GM18517 (cell line): Measurements from ENCODE around the gene CD2.
A peak's percentile ranks its signal among the peaks of the same experiment; 100 is the strongest.

Source experiments
- ATAC-seq: cut with Tn5 transposase; IDR thresholded peaks from one replicate; pipeline ENCODE4 v1.9.1; 2021; ENCODE audit warnings: mild to moderate bottlenecking, moderate library complexity; ENCODE audit not compliant: unreplicated experiment

CD2 gene

DNA sequence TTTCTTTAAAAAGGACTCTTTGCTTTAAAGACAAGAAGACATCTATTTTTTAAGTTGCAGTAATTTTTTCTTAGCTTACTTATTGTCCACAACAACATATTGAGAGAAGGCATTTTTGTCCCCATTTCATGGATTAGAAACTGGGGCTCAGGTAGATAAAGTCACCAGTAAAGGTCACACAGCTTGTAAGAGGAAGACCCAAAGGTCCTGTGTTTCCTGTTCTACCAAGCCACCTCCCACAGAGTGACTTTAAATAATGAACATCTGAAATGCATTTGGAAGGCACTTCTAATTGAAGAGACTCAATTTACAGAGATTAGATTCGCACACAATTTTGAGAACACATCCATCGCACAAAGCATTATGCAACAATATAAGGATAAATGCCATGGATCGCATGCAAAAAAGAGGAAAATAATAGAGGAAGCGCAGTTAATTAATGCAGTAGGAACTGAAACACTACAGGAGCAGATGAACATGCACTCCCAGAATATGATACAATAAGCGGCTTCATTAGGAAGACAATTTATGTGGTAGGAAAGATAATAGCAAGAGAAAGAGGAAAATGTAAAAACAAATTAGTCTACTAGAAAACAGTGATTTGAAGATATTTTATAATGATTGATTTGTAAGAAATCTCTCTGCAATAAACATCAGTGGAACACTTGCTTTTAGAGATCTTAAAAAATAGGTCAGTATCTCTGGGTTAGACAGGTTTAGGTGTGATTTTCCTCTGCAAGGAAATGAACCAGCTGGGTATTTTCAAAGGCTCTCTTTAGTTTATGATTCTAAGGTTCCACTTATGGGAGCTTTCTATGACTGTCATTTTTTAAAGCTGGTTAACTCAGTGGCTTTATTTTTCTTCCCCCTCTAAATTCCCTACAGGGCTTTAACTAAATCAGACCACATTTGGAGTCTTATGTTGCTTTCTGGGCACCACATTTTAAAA, 27.1 kb upstream of the CD2 start:
- ATAC-seq = no peak

DNA sequence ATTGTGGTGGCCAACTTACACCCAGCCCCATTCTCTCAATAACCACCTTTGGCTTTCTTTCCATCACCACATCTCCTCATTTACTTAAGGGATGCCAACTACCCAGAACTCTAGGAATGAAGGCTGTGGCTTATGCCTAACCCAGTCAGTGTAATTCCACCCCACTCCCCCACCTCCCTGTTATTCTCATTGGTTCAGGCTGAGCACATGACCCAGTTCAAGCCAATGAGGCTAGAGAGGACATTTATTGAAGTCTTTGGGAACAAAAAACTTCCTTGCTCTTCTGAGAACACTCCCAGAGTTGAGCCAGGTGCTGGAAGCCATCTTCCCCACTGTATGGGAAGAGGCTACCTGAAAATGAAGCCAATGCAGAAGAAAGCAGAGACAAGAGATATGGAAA, 22.8 kb upstream of the CD2 start:
- no peak for ATAC-seq

DNA sequence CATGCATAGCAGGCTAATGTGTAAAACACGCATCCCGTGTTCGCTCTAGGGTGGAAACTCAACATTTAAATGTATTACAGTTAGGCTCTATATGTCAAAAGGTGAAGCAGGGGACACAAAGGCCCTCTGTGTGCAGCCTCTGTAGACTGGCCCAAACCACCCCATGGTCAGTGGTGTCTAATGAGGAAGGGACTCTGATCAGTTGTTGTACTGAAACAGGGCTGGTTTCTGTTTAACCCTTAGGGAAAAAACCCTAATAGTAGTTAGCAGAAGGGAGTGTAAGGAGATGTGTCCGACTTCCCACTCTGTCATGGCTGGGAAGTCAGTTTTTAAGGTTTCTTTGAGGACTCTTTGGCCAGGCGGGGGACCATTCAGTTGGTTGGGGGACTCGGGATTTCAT, 21.5 kb upstream of the CD2 start:
- no peak for ATAC-seq

DNA sequence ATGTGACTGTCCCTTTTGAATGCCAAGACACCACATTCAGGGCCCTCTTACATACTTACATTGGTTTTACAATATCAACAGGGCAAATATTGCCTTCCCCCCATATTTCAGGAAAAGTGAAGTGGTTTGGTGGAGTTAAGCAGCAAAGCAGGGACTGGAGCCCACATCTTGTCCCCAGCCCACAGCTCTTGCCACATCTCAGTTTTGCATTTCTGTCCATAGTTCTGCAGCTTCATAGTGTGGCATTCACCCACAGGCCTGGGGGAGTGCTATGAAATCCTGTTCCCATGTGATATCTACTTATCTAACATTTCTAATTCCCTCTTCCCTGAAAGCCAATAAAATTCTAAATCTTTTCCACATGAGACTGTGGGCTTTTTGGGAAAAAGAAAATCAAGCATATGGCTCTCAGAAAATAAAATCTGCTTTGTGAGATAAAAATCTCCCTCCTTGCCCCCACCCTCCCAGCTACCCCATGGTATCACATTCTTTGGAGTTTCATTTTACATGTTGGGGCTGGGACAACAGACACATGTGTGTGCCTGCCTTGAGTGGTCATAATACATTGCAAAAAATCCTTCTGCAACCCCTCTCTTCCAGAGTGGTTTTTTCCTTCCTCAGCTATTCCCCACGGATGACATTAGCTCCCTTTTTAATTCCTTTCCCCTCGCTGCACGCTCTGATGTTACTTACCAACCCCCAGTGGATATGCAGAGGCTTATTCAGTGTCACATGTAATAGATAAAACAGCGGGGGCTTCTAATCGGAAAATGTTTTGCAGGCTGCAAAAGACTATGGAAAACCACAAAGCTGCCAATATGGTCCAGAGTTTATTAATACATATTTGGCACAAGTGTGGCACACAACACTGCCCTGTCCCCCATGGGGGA, 20.5 kb upstream of the CD2 start:
- ATAC-seq = no peak

DNA sequence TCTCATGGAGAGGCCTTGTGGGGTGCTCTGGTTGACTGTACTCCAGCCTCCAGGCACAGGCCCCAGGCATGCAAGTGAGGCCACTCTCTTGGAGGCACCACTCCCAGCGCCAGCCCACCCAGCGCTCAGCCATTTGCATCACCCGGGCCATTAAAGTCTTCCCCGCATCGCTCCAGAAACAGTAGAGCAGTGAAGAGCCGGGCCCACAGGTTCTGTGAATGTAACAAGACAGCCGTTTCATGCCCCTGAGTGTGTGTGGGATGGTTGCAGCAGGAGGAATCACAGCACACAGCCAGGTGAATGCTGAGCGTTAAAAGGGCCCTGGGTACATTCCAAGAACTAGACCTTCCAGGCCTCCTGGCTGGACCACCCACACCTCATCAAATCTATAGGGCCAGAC, 19.0 kb upstream of the CD2 start:
- ATAC-seq = no peak

DNA sequence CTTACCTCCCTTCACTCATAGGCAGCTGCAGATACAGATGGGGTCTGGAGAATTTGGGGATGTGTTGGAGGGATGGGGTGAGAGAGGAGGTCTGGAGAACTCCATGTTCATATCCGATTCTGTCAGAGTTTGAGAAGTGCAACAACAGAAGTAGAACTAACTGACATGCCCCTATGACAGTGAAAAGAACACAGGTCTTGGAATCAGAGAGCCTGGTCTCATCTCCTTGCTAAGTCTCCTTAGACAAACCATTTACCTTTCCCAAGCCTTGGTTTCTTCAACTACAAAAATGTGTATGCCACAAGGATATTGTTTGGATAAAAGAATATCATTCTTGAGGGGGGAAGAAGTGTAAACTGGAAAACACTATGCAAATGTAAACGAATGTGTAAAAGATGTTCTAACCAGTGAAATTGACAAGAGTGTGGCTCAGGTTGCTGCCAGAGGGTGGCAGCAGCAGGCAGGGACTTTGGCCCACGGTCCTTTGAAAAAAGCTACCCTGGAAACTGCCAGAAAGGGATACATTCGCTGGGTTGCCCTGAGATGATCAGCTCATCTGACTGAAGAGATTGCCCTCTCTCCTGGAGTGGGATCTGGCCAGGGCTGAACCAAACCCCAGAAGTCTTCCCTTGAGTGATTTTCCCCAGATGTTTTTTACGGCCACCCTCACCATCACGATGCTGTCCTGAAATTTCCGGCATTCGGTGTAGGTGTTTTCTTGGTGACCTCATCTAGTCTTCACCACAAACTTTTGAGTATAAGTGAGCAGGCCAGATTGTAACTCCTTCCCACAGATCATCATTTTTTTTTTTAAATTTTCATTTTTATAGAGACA, 17.0 kb upstream of the CD2 start:
- peak; percentile 38 for ATAC-seq

DNA sequence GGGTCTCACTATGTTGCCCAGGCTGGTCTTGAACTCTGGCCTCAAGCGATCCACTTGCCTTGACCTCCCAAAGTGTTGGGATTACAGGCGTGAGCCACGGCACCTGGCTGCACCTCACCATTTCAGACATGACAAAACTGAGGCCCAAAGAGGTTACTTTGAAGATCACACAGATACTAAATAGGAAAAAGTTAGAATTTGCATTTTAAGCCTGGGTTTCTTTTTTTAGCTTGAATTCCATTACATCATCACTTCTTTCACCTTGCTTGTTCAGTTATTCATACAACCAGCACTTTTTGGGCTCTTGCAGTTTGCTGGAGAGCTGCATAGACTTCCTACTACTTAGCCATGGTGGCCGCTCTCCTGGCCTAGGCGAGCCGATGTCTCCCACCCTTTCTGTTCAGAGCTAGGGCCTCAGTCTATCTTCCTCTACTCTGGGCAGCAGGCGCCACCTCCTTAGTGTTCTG, 16.3 kb upstream of the CD2 start:
- ATAC-seq = peak; percentile 28

DNA sequence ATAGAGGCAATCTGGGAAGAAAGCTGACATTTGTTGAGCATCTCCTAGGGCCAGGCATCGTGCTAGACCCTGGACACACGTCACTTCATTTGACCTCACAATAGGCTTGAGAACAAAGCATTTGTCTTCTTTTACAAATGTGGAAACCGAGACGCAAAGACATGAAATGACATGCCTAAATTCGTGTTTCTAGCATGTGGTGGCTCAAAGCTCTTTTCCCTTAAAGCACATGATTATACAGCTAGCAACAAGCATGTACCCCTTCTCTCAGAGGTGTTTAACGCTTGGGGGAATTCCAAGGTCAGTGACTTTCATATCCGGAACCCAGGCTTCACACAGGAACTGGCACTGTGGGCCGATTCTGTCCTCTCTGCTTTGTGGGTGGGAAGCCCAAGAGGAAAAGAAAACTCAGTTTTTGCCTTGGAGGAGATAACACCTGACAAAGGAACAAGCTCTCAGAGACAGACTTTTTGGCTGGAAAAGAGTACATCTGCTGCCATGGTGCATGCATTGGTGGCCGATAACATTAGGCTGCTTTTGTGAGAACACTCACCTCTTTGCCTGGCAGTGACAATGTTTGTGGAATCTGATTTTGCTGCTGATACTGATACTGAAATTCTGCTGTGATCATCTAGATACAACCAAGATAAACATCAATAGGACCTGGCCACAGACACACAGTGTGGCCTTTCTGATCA, 15.4 kb upstream of the CD2 start:
- ATAC-seq = peak; percentile 71

DNA sequence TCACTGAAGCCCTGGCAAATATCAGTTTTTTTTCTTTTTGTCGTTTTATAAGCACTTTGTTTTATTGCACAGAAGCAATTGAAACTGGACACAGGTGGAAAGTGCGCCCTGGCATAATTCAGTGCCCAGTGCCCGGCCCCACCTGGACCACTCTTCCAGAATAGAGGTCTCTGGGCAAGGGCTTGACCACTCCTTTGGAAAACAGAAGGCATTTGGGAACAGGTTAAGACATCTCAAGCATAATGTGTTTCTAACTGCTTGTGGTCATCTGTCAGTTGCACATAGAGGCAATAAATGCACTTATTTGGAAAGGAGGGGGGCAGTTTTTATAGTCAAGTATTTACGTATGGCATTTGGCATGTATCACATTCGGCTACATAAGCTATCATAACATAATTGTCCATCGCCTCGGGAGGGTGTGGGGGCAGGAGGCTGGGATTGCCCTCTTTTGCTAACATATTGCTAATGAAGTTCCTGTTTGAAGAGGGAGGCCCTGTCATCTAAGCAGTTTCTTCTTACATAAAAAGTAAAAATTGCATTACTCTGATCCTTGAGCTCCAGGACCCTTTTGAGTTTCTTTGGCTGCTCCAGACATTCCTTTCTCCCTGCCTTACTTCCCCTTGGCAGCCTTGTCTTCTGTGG, 14.7 kb upstream of the CD2 start:
- ATAC-seq = no peak

DNA sequence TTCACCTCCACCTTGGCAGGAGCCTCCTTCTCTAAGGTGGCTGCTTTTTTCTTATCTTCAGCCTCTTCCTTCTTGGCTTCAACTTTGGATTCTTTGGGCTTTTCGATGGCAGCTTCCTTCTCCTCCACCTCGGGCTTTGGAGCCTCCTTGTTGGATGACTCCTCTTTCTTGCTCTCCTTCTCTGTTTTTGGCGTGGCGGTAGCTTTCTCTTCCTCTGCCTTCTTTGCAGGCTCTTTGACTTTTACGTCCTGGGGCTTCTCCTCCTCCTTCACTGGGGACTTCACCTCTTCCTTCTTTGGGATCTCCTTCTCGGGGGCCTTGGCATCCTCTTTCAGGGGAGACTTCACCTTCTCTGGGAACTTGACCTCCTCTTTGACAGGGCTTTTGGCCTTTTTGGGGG, 13.9 kb upstream of the CD2 start:
- no peak for ATAC-seq

DNA sequence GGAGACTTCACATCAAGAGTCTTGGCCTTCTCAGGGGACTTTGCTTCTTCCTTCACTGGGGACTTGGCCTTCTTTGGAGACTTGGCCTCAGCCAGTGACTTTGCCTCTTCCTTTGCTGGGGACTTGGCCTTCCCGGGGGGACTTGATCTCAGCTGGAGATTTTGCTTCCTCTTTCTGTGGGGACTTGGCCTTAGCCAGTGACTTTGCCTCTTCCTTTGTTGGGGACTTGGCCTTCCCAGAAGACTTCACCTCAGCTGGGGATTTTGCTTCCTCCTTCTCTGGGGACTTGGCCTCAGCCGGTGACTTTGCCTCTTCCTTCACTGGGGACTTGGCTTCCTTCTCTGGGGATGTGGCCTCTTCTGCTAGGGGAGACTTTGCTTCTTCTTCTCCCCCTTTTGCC, 13.5 kb upstream of the CD2 start:
- ATAC-seq = no peak

DNA sequence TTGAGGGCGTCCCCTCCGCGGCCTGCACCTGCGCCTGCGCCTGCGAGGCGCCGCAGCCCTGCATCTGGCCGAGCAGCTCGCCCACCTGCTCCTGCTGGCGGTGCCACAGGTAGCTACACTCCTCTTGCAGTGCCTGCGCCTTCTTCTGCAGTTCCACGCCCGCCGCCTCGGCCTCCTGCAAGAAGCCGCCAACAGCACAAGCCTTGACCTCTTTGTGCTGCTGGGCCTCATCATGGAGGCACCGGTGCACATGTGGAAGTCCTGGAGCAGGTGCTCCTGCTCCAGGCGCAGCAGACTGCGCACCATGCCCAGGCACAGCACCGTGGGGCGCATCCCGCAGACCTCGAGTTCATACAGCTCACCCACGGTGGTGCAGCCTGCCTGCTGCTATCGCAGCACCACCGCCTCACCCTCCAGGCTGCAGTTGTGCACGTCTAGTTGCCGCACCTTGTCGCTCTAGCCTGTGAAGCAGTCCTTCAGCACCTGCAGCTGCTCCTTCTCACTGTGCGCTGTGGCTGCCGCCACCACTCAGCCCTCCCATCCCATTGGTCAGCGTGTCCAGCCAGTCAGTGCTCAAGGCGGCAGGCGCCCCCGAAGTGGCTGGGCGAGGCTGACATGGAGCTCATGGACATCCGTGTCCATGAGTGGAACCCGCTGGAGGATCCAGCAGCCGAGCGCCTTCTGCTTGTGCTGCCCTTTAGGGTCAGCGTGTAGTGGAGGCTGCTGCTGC, 12.2 kb upstream of the CD2 start:
- no peak for ATAC-seq

DNA sequence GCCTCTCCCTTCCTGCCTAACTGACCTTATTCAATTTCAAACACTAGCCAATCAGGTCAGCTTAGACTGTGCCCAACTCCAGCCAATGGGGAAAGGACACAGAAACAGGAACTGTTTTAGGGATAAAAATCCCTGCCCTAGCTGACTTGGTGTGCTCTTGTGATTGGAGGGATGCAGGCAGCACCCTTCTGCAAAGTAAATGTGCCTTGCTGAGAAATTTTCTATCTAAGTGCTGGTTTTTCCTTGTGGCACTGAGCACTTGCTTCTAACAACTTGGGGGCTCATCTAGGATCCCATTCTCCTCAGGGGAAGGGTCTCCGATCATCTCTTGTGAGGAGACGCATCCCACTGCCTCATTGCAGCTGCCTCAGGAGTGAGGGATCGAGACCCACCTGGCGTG, 10.7 kb upstream of the CD2 start:
- ATAC-seq = no peak

DNA sequence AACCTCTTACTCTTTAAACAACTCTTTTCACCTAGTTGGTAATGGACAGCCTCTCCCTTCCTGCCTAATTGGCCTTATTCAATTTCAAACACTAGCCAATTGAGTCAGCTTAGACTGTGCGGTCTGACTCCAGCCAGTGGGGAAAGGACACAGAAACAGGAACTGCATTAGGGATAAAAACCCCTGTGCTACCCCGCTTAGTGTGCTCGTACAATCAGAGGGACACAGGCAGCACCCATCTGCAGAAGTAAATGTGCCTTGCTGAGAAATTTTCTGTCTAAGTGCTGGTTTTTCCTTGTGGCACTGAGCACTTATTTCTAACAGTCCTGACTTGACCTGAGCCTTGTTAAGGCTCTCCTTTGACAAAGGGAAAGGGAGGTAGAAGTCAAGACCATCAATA, 6.0 kb upstream of the CD2 start:
- no peak for ATAC-seq

DNA sequence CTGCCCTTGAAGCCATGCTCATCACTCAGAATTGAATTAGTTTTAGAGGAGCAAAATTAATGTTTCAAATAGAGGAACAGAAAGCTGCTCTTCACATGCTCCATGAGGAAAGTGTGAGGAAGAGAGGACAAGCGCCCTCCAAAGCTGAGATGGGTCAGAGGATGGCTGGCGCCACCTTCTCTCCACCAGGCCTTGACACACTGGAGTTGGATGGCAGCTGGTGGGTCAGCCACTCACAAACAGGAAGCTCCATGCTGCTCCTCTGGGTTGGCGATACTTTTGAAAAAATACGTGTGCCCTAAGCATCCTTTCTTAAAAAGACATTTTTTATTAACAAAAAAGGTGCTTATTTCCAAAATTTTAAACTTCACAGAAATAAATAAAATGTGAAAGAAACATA, 3.1 kb upstream of the CD2 start:
- no peak for ATAC-seq

DNA sequence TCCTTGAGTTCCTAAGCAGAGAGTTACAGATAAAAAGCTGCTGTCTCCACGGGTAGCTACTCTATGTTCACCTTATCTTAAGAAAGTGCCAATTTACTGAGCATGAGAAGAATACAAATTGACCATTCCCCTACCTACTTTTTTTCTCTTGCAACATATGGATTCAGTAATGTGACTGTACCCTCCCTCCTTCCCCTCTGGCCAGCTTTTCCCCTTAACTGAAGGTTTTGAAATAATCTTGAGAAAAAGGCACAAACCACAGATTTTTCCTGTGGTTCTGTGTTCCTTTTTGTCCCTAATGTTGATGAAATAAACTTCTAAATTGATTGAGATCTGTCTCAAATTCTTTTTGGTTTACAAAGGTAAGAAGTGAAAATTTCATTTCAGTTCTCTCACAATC, 2.6 kb upstream of the CD2 start:
- no peak for ATAC-seq

DNA sequence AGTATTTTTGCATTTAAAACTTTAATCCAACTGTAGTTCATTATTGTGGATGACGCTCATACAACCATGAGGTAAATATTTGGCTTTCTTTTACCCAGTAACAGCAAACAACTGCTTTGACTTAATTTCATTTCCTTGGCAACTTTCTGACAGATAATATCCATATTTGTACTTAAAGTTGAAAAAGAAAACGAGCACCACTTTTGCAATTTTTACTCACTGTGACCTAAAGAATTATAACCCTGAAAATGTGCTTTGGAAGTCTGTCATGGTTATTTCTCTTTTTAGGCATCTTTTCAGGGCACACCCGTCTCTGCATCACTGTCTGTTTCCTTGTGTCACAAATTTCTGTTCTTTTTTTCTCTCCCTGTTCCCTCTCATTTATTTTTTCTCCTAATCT, 918 bp upstream of the CD2 start:
- ATAC-seq = no peak

DNA sequence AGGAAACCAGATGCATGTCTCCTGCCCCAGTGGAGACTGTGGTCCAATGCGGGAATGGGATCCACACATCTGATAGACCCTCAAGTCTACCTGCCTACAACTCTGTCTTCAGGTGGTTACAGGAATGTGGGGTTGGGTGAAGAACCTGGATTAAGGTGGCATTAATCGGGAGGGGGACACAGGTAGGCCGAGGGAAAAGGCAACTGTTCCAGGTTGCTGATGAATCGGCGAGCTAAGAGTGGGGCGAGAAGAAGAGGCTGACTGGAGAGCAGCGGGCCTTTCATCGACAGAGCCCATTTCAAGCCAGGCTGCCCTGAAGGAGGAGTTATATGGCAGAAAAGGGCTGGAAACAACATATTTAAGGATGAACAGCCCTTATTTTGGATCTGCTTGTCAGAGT, 836 bp downstream of the CD2 start:
- no peak for ATAC-seq

DNA sequence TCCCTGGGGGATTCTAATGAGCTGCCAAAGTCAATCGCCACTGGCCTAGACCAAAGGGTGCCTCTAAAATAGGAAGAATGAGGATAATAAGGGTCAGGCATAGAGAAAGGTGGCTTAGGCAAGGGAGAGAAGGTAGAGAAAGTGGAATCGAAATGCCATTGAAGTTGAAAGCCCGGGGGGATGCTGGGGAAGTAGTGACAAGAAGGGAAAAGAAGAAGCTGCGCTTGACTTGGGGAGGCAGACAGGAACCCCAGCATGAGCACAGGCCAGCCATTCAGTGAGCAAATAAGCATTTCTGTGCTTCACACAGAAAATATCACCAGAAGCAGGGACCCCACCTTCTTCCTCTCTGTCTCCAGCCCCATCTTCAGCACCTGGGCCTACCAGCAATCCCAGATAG, 1.5 kb downstream of the CD2 start:
- no peak for ATAC-seq
